Left cardiac atrium (tissue), 4 donors: ENCODE data around the gene TNNT2. TPM values are rescaled to one million over a fixed set of nuclear protein-coding genes. Genes with fewer than 3 reads are reported as not detected.

Experiments
- ATAC-seq, 2 donors: fragments of 200-7000 bp; cut with Tn5 transposase; one replicate each; pipeline ENCODE4 v1.9.1; 2020; ENCODE audit warnings: mild to moderate bottlenecking in 2 of 2, moderate library complexity in 2 of 2
- DNase-seq: peaks from one replicate; pipeline ENCODE4 v3.0.0-alpha.2; 2020
- intact Hi-C, 2 donors: fragments of 100-400 bp; cut with DNase I; formaldehyde crosslinking; loops; one replicate each; pipeline versions ENCODE4 v1.14.1 to v1.15.1; 2022 to 2023
- total RNA-seq, 2 donors: library from RNA; stranded (reverse); fragmentation: NEBNext Ultra II Directional; extraction: Animal tissue kit (Norgen Biotek cat#: 25700); gene quantifications; one replicate each; pipeline ENCODE4 v1.2.1, GENCODE V29; 2021
- donor health status: DM: no; HTN: yes; CAD: no.
- donor health status: DM: no; HTN: yes; CAD: no; lungs with severe emphysema.
- donor health status: DM: yes; HTN: yes; CAD: no.
- donor health status: Dilated cardiomyopathy.

The TNNT2 gene
- total RNA-seq, 2 donors from 2014 or later: 4,860 to 5,317 TPM

DNA sequence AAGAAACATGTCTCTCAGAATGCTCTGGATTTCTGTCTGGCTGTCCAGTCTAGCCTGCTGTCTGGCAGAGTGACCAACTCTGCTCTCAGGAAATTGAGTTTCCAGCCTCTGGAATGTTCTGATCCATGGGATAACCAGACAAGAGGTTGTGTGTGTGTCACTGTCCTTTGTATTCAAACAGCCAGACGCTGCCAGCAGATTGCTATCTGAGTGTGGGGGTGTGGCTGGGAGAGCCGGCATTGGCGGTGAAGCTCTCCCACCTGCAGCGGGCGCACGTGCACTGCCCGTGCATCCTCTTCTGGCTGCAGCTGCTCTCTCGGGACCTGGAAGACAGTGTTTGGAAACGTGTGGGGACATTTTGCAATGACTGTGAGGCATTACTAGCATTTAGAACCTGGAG is 68.1 kb downstream of the TNNT2 start:
- peak; percentile 61 to 68 for ATAC-seq
- DNase-seq: peak; percentile 68
- intact Hi-C loops: no loop called here

Other genes with a start within 250 kb of the TNNT2 start
- gene TMEM9, start 223.2 kb downstream of the TNNT2 start, total RNA-seq: 10 to 100 TPM; 34.9 to 35.7 TPM
- under 1 TPM in 1 of 2 donors, not detected in 1; 0.05 TPM for gene IGFN1, start 186.9 kb downstream of the TNNT2 start, total RNA-seq
- gene PKP1, start 94.2 kb downstream of the TNNT2 start, total RNA-seq: 1 to 10 TPM in 1 of 2 donors, under 1 TPM in 1; 0.77 to 1.0 TPM
- 1 to 10 TPM; 1.3 to 1.4 TPM for gene LAD1, start 21.6 kb upstream of the TNNT2 start, total RNA-seq
- gene TNNI1, start 44.0 kb upstream of the TNNT2 start, total RNA-seq: 10 to 100 TPM in 1 of 2 donors, 1 to 10 TPM in 1; 6.4 to 31.5 TPM
- gene PHLDA3, start 91.5 kb upstream of the TNNT2 start, total RNA-seq: 10 to 100 TPM; 39.9 to 48.5 TPM
- gene CSRP1, start 129.4 kb upstream of the TNNT2 start, total RNA-seq: 100 to 1,000 TPM in 1 of 2 donors, 10 to 100 TPM in 1; 95.1 to 154 TPM
- gene NAV1, start 161.4 kb upstream of the TNNT2 start, total RNA-seq: 10 to 100 TPM; 20.7 to 34.8 TPM